ENCODE data around the gene NAP1L4. TPM values are rescaled to one million over a fixed set of nuclear protein-coding genes. Genes with fewer than 3 reads are reported as not detected.

NAP1L4 gene
- total RNA-seq, 1 donor, result 72.0 TPM

DNA sequence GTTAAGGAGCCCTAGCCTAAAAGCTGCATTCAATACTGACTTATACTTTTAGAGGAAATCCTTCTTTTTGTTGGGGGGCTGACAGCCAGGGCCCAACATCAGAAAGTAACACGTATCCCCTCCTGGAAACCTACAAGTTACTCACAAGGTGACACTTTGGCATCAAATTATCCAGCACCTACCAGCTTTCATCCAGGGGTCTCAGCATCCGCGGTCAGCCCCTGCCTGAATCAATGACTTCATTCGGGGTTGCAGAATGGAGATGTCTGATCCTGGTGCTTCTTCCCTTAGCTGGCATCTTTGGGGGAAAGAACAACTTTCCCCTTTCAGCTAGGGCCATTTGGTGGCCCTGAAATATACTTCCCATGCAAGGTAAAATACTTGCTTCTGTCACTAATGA, 5.3 kb upstream of the NAP1L4 start:
- H3K4me2 ChIP-seq (ENCODE audit: insufficient read depth, low read length), result no peak overlapping the region
- no peaks in the 10 kb centered on the region for H3K79me2 ChIP-seq (ENCODE audit: insufficient read depth, low read length)
- peaks cover 23% of the 10 kb centered on the region for H3K4me1 ChIP-seq (ENCODE audit: insufficient read depth, low read length)
- H3K27ac ChIP-seq (ENCODE audit: low read depth, low read length), result no peak overlapping the region
- H3K4me3 ChIP-seq (ENCODE audit: insufficient read depth, low read length), result no peak overlapping the region
- no peaks in the 10 kb centered on the region for H3K27me3 ChIP-seq (ENCODE audit: insufficient read depth, low read length)
- H3K36me3 ChIP-seq (ENCODE audit: insufficient read depth, low read length), result peaks cover 26% of the 10 kb centered on the region
- H2AFZ ChIP-seq (ENCODE audit: low read length), result no peak overlapping the region
- peaks cover 4% of the 10 kb centered on the region for H4K20me1 ChIP-seq (ENCODE audit: insufficient read depth, low read length)
- no peak for DNase-seq (ENCODE audit: insufficient read length, low spot score, missing footprints)
- H3K9me3 ChIP-seq (ENCODE audit: low read depth, low read length), result no peaks in the 10 kb centered on the region
- TF ChIP-seq, protein P1, sequence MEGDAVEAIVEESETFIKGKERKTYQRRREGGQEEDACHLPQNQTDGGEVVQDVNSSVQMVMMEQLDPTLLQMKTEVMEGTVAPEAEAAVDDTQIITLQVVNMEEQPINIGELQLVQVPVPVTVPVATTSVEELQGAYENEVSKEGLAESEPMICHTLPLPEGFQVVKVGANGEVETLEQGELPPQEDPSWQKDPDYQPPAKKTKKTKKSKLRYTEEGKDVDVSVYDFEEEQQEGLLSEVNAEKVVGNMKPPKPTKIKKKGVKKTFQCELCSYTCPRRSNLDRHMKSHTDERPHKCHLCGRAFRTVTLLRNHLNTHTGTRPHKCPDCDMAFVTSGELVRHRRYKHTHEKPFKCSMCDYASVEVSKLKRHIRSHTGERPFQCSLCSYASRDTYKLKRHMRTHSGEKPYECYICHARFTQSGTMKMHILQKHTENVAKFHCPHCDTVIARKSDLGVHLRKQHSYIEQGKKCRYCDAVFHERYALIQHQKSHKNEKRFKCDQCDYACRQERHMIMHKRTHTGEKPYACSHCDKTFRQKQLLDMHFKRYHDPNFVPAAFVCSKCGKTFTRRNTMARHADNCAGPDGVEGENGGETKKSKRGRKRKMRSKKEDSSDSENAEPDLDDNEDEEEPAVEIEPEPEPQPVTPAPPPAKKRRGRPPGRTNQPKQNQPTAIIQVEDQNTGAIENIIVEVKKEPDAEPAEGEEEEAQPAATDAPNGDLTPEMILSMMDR (IDR thresholded peaks at IDR 0.05; ENCODE audit: extremely low read depth, low read depth, low read length), result no peak

DNA sequence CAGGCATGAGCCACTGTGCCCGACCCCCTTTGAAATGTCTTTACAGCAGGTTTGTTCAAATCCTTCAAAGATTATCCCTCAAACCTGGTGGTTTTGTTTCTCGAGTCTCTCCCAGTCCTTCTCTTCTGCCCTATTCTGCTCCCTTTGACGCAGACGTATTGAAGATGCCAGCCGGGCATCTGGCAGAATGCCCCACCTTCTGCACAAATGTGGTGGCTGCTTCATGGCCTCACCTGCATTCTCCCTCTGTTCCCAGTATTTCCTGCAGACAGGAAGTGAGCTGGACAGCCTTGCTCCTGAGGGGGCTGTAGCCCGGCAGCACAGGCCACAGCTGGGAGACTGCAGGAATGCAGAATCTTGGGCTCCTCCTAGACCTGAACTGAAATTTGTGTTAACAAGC, 4.8 kb upstream of the NAP1L4 start:
- Histone ChIP-seq H3K27me3 (ENCODE audit: insufficient read depth, low read length) (no peaks in the 10 kb centered on the region), H3K4me2 (ENCODE audit: insufficient read depth, low read length) (no peak overlapping the region), H3K4me3 (ENCODE audit: insufficient read depth, low read length) (no peak overlapping the region), H3K4me1 (ENCODE audit: insufficient read depth, low read length) (peaks cover 23% of the 10 kb centered on the region), H2AFZ (ENCODE audit: low read length) (no peak overlapping the region), H3K9me3 (ENCODE audit: low read depth, low read length) (no peaks in the 10 kb centered on the region), H4K20me1 (ENCODE audit: insufficient read depth, low read length) (peaks cover 4% of the 10 kb centered on the region), H3K27ac (ENCODE audit: low read depth, low read length) (no peak overlapping the region), H3K36me3 (ENCODE audit: insufficient read depth, low read length) (peaks cover 21% of the 10 kb centered on the region), H3K79me2 (ENCODE audit: insufficient read depth, low read length) (no peaks in the 10 kb centered on the region)
- TF ChIP-seq, protein P1 (IDR thresholded peaks at IDR 0.05; ENCODE audit: extremely low read depth, low read depth, low read length), result no peak
- DNase-seq (ENCODE audit: insufficient read length, low spot score, missing footprints), result no peak

DNA sequence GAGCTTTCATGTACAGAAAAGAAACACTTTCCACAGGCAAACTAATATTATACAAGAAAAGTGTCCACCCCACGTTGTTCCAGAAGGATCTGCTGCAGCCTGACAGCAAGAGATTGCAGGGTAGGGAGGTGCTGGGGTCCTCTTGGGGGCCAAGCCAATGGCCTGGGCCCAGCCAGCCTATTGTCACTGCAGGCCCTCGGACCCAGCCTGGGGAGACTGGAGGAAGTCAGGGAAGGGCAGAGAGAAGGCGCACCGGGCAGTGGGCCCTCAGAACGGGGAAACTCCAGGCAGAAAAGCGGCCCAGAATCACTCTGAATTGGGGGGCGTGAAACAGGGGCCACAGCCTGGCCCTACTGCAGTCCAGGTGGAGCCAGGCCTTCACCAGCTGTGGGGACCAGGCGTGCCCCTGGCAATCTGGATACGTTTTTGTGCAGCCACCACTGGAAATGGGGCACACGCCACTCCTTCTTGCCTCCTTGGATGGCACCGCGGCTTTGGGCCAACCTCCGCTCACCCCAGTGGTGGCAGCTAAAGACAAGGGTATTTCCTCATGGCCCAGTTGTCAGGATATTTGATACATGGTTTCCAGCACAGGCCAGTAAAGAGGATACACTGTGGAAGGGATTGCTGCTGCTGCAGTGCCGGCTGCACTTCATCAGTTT, 3.9 kb upstream of the NAP1L4 start:
- Histone ChIP-seq H3K27ac (ENCODE audit: low read depth, low read length) (no peak overlapping the region), H4K20me1 (ENCODE audit: insufficient read depth, low read length) (peaks cover 7% of the 10 kb centered on the region), H3K36me3 (ENCODE audit: insufficient read depth, low read length) (peaks cover 13% of the 10 kb centered on the region), H3K4me2 (ENCODE audit: insufficient read depth, low read length) (no peak overlapping the region), H3K27me3 (ENCODE audit: insufficient read depth, low read length) (no peaks in the 10 kb centered on the region), H3K79me2 (ENCODE audit: insufficient read depth, low read length) (peaks cover 8% of the 10 kb centered on the region), H2AFZ (ENCODE audit: low read length) (no peak overlapping the region), H3K4me1 (ENCODE audit: insufficient read depth, low read length) (peaks cover 16% of the 10 kb centered on the region), H3K4me3 (ENCODE audit: insufficient read depth, low read length) (no peak overlapping the region), H3K9me3 (ENCODE audit: low read depth, low read length) (no peaks in the 10 kb centered on the region)
- no peak for DNase-seq (ENCODE audit: insufficient read length, low spot score, missing footprints)
- TF ChIP-seq, protein P1 (IDR thresholded peaks at IDR 0.05; ENCODE audit: extremely low read depth, low read depth, low read length), result no peak

DNA sequence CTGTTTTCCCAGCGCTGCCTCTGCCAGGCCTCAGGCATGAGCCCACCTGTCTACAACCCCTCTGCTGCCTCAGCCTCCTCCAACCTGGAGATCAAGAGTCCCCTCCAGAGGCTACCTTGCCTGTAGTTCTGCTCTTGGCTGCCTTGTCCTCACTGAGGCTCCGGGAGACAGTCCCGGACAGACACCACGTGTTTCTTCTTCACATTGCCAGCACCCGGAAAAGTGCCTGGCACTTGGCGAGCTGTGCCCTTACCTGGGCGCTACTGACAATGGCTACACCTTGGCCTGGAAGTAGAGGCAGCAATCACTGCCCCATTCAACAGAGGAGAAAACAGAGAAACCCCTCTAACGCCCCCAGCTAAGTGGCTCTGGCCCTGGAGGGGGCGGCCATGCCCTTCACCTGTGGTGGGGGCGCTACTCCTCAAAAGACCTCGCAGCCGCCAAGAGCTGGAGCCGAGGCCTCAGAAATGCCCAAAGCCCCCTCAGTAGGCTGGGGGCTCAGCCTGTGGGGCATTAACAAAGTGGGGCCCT, 3.0 kb upstream of the NAP1L4 start:
- H2AFZ ChIP-seq (ENCODE audit: low read length), result no peak overlapping the region
- H4K20me1 ChIP-seq (ENCODE audit: insufficient read depth, low read length), result peaks cover 9% of the 10 kb centered on the region
- H3K36me3 ChIP-seq (ENCODE audit: insufficient read depth, low read length), result peaks cover 10% of the 10 kb centered on the region
- H3K4me1 ChIP-seq (ENCODE audit: insufficient read depth, low read length), result peaks cover 12% of the 10 kb centered on the region
- H3K9me3 ChIP-seq (ENCODE audit: low read depth, low read length), result no peaks in the 10 kb centered on the region
- no peak for DNase-seq (ENCODE audit: insufficient read length, low spot score, missing footprints)
- TF ChIP-seq, protein P1 (IDR thresholded peaks at IDR 0.05; ENCODE audit: extremely low read depth, low read depth, low read length), result no peak
- no peak overlapping the region for H3K27ac ChIP-seq (ENCODE audit: low read depth, low read length)
- peaks cover 17% of the 10 kb centered on the region for H3K79me2 ChIP-seq (ENCODE audit: insufficient read depth, low read length)
- H3K4me2 ChIP-seq (ENCODE audit: insufficient read depth, low read length), result no peak overlapping the region
- H3K4me3 ChIP-seq (ENCODE audit: insufficient read depth, low read length), result no peak overlapping the region
- no peaks in the 10 kb centered on the region for H3K27me3 ChIP-seq (ENCODE audit: insufficient read depth, low read length)

All from osteoblast (primary cell).